SJSA1 (cell line): ENCODE measurements around the gene TAF8. TPM values are rescaled to one million over a fixed set of nuclear protein-coding genes. Genes with fewer than 3 reads are reported as not detected.
A peak's percentile ranks its signal among the peaks of the same experiment; 100 is the strongest.

Source experiments
- DNase-seq, 2 experiments: peaks; one replicate each; pipeline ENCODE4 v3.0.0-alpha.2; 2015 to 2020; ENCODE audit warnings: low spot score in 2 of 2, low read depth in 1 of 2
- H3K27ac ChIP-seq: fragments of 250-450 bp; sonication (Bioruptor Pico); 2 replicates; pipeline ENCODE4 v1.5.1; 2020; ENCODE audit warnings: mild to moderate bottlenecking, moderate library complexity
- H3K27me3 ChIP-seq: fragments of 250-450 bp; sonication (Bioruptor Pico); replicated peaks from 2 replicates; pipeline ENCODE4 v1.5.1; 2020; ENCODE audit warnings: mild to moderate bottlenecking, moderate library complexity
- H3K36me3 ChIP-seq: fragments of 250-450 bp; sonication (Bioruptor Pico); 2 replicates; pipeline ENCODE4 v1.5.1; 2020; ENCODE audit warnings: mild to moderate bottlenecking
- H3K4me1 ChIP-seq: fragments of 250-450 bp; sonication (Bioruptor Pico); replicated peaks from 2 replicates; pipeline ENCODE4 v1.6.1; 2021; ENCODE audit warnings: mild to moderate bottlenecking
- H3K4me3 ChIP-seq: fragments of 250-450 bp; sonication (Bioruptor Pico); 2 replicates; pipeline ENCODE4 v1.5.1; 2020; ENCODE audit warnings: mild to moderate bottlenecking
- H3K9me3 ChIP-seq: fragments of 250-450 bp; sonication (Bioruptor Pico); replicated peaks from 2 replicates; pipeline ENCODE4 v1.5.1; 2020; ENCODE audit warnings: mild to moderate bottlenecking
- total RNA-seq: library from RNA; depleted of rRNA; stranded (reverse); fragments of >200 nt; shearing (Covaris generic); gene quantifications from 2 replicates; pipeline ENCODE4 v1.2.3, GENCODE V29; 2014

Gene TAF8
- total RNA-seq, 1 experiment from 2014 or later, result 12.2 TPM

GRCh38 chr6:42053601-42054000 lies 3.3 kb downstream of the TAF8 start:
- no peak for DNase-seq
- H3K36me3 ChIP-seq, result peaks cover 58% of the 10 kb centered on the region
- peaks cover 8% of the 10 kb centered on the region; the same call in 1 of the 2 replicates for H3K4me1 ChIP-seq
- H3K27me3 ChIP-seq, result no peaks in the 10 kb centered on the region
- H3K4me3 ChIP-seq, result no peak overlapping the region
- H3K9me3 ChIP-seq, result no peaks in the 10 kb centered on the region
- no peak overlapping the region for H3K27ac ChIP-seq

GRCh38 chr6:42059743-42060142 lies 9.4 kb downstream of the TAF8 start:
- Histone ChIP-seq H3K27ac (no peak overlapping the region), H3K27me3 (no peaks in the 10 kb centered on the region)
- no peak for DNase-seq

GRCh38 chr6:42066156-42066675 lies 15.9 kb downstream of the TAF8 start:
- DNase-seq, result no peak
- Histone ChIP-seq H3K36me3 (peaks cover 55% of the 10 kb centered on the region), H3K4me1 (no peaks in the 10 kb centered on the region), H3K27me3 (no peaks in the 10 kb centered on the region), H3K27ac (no peak overlapping the region), H3K9me3 (no peaks in the 10 kb centered on the region), H3K4me3 (no peak overlapping the region)

More at GRCh38 chr6:42059743-42060142, 9.4 kb downstream of the TAF8 start:
- Histone ChIP-seq H3K4me1 (no peaks in the 10 kb centered on the region), H3K9me3 (no peaks in the 10 kb centered on the region), H3K4me3 (no peak overlapping the region), H3K36me3 (peaks cover 60% of the 10 kb centered on the region)

GRCh38 chr6:42068173-42068572 lies 17.8 kb downstream of the TAF8 start:
- no peaks in the 10 kb centered on the region for H3K27me3 ChIP-seq
- no peaks in the 10 kb centered on the region for H3K4me1 ChIP-seq
- no peak overlapping the region for H3K4me3 ChIP-seq
- H3K9me3 ChIP-seq, result no peaks in the 10 kb centered on the region
- no peak for DNase-seq
- no peak overlapping the region for H3K27ac ChIP-seq
- peaks cover 57% of the 10 kb centered on the region for H3K36me3 ChIP-seq

GRCh38 chr6:42068872-42069522 lies 18.7 kb downstream of the TAF8 start:
- H3K9me3 ChIP-seq, result no peaks in the 10 kb centered on the region
- no peaks in the 10 kb centered on the region for H3K4me1 ChIP-seq
- H3K27ac ChIP-seq, result no peak overlapping the region
- peaks cover 57% of the 10 kb centered on the region for H3K36me3 ChIP-seq
- H3K27me3 ChIP-seq, result no peaks in the 10 kb centered on the region
- DNase-seq, result no peak
- no peak overlapping the region for H3K4me3 ChIP-seq

GRCh38 chr6:42071881-42072583 lies 21.7 kb downstream of the TAF8 start:
- H3K4me1 ChIP-seq, result no peaks in the 10 kb centered on the region
- no peaks in the 10 kb centered on the region for H3K27me3 ChIP-seq
- H3K36me3 ChIP-seq, result peaks cover 43% of the 10 kb centered on the region
- no peaks in the 10 kb centered on the region for H3K9me3 ChIP-seq
- no peak for DNase-seq
- H3K4me3 ChIP-seq, result no peak overlapping the region
- H3K27ac ChIP-seq, result no peak overlapping the region

GRCh38 chr6:42073287-42073686 lies 23.0 kb downstream of the TAF8 start:
- no peak overlapping the region for H3K27ac ChIP-seq
- no peaks in the 10 kb centered on the region for H3K4me1 ChIP-seq

GRCh38 chr6:42075159-42075838 lies 25.0 kb downstream of the TAF8 start:
- H3K36me3 ChIP-seq, result peaks cover 31% of the 10 kb centered on the region
- H3K4me3 ChIP-seq, result no peak overlapping the region
- H3K27me3 ChIP-seq, result no peaks in the 10 kb centered on the region
- H3K9me3 ChIP-seq, result no peaks in the 10 kb centered on the region
- peak; percentile 60 to 75 for DNase-seq
- H3K4me1 ChIP-seq, result no peaks in the 10 kb centered on the region
- H3K27ac ChIP-seq, result no peak overlapping the region

More at GRCh38 chr6:42073287-42073686, 23.0 kb downstream of the TAF8 start:
- H3K27me3 ChIP-seq, result no peaks in the 10 kb centered on the region
- H3K9me3 ChIP-seq, result no peaks in the 10 kb centered on the region
- H3K36me3 ChIP-seq, result peaks cover 43% of the 10 kb centered on the region
- H3K4me3 ChIP-seq, result no peak overlapping the region
- DNase-seq, result no peak

GRCh38 chr6:42078386-42078785 lies 28.1 kb downstream of the TAF8 start:
- no peak for DNase-seq
- no peaks in the 10 kb centered on the region for H3K4me1 ChIP-seq
- peaks cover 22% of the 10 kb centered on the region for H3K36me3 ChIP-seq
- no peaks in the 10 kb centered on the region for H3K27me3 ChIP-seq
- no peaks in the 10 kb centered on the region for H3K9me3 ChIP-seq
- no peak overlapping the region for H3K4me3 ChIP-seq
- H3K27ac ChIP-seq, result no peak overlapping the region

- Histone ChIP-seq H3K36me3 (peaks cover 22% of the 10 kb centered on the region), H3K27me3 (no peaks in the 10 kb centered on the region), H3K4me3 (no peak overlapping the region), H3K4me1 (no peaks in the 10 kb centered on the region), H3K27ac (no peak overlapping the region), H3K9me3 (no peaks in the 10 kb centered on the region)
- DNase-seq, result no peak
These were observed 29.7 kb downstream of the TAF8 start for GRCh38 chr6:42079941-42080464.

- no peak for DNase-seq
- no peaks in the 10 kb centered on the region for H3K27me3 ChIP-seq
- H3K4me3 ChIP-seq, result no peak overlapping the region
These were observed 33.2 kb downstream of the TAF8 start for GRCh38 chr6:42083530-42083929.

GRCh38 chr6:42084889-42085288 lies 34.6 kb downstream of the TAF8 start:
- H3K27me3 ChIP-seq, result no peaks in the 10 kb centered on the region
- H3K27ac ChIP-seq, result no peak overlapping the region
- H3K4me1 ChIP-seq, result peaks cover 5% of the 10 kb centered on the region
- H3K4me3 ChIP-seq, result no peak overlapping the region
- no peaks in the 10 kb centered on the region; the same call in 1 of the 2 replicates for H3K36me3 ChIP-seq
- no peaks in the 10 kb centered on the region for H3K9me3 ChIP-seq
- DNase-seq, result no peak

More at GRCh38 chr6:42083530-42083929, 33.2 kb downstream of the TAF8 start:
- Histone ChIP-seq H3K27ac (no peak overlapping the region), H3K4me1 (peaks cover 5% of the 10 kb centered on the region), H3K36me3 (peaks cover under 1% of the 10 kb centered on the region), H3K9me3 (no peaks in the 10 kb centered on the region)

- no peaks in the 10 kb centered on the region for H3K27me3 ChIP-seq
- no peak for DNase-seq
- peaks cover 5% of the 10 kb centered on the region for H3K4me1 ChIP-seq
- H3K4me3 ChIP-seq, result no peak overlapping the region
- no peaks in the 10 kb centered on the region for H3K9me3 ChIP-seq
- H3K36me3 ChIP-seq, result no peaks in the 10 kb centered on the region
- no peak overlapping the region for H3K27ac ChIP-seq
These were observed 36.0 kb downstream of the TAF8 start for GRCh38 chr6:42086046-42087035.
